Mucosa of descending colon (tissue), 3 donors: ENCODE data around the gene DNAJC3. TPM values are rescaled to one million over a fixed set of nuclear protein-coding genes. Genes with fewer than 3 reads are reported as not detected.
"Not testable (repeated sequence)": the region's sequence is repeated elsewhere in the genome, so short reads cannot be mapped to it uniquely, and the experiment has no call there.

Experiments used
- ATAC-seq: fragments of 200-7000 bp; cut with Tn5 transposase; one replicate; pipeline ENCODE4 v1.9.1; 2020; ENCODE audit warnings: mild to moderate bottlenecking, moderate library complexity
- DNase-seq, 3 donors: peaks; one replicate each; pipeline ENCODE4 v3.0.0-alpha.2; 2020
- H3K36me3 ChIP-seq: fragments of 200-600 bp; one replicate; pipeline ENCODE4 v1.8.0; 2021; ENCODE audit warnings: low read depth, mild to moderate bottlenecking
- H3K4me1 ChIP-seq: fragments of 200-600 bp; one replicate; pipeline ENCODE4 v1.8.0; 2021; ENCODE audit warnings: low read depth, mild to moderate bottlenecking
- H3K4me3 ChIP-seq: fragments of 200-600 bp; one replicate; pipeline ENCODE4 v1.8.0; 2021; ENCODE audit warnings: mild to moderate bottlenecking
- H3K9me3 ChIP-seq: fragments of 200-600 bp; one replicate; pipeline ENCODE4 v1.8.0; 2021; ENCODE audit warnings: mild to moderate bottlenecking
- intact Hi-C, 2 donors: fragments of 100-400 bp; cut with DNase I in 1 of 2; cut with micrococcal nuclease in 1 of 2; formaldehyde crosslinking; loops; one replicate each; pipeline versions ENCODE4 v1.11.0 to v1.11.1; 2022; cut with DNase I, micrococcal nuclease
- total RNA-seq, 3 donors: library from RNA; stranded (reverse); fragmentation: NEBNext Ultra II Directional in 2 of 3; extraction: Animal tissue kit (Norgen Biotek cat#: 25700) in 2 of 3; gene quantifications; one replicate each; pipeline versions ENCODE4 v1.2.1 to v1.2.4, GENCODE V29; 2021 to 2023
- TF ChIP-seq, protein P1 (sequence below): fragments of 200-600 bp; IDR thresholded peaks from one replicate; pipeline ENCODE4 v1.8.0; 2022; ENCODE audit warnings: antibody characterized with exemption, mild to moderate bottlenecking
- donor health status: DM: no; HTN: no; CAD: no; lungs with moderate emphysema.
- donor health status: DM: no; HTN: no; CAD: no.
- donor health status: DM: no; HTN: yes; CAD: no.

The DNAJC3 gene
- total RNA-seq, 3 donors from 2014 or later: 48.6 to 60.5 (median 55.2) TPM

DNA sequence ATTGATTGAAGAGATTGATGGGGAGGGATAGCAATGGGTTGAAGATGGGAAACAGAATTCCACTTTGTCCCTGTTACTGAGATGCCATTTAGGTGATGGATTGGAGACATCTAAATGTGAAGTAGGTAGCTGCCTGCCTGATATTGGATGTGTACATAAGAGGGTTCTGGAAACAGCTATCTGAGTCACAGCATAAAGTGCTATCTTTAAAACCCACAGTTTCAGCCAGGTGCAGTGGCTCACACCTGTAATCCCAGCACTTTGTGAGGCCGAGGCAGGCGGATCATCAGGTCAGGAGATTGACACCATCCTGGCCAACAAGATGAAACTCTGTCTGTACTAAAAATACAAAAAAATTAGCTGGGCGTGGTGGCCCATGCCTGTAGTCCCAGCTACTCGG, 72.6 kb downstream of the DNAJC3 start:
- ATAC-seq (no peak), DNase-seq (no peak)
- Histone ChIP-seq H3K36me3 (no peaks in the 10 kb centered on the region), H3K4me3 (no peak overlapping the region), H3K4me1 (no peaks in the 10 kb centered on the region), H3K9me3 (no peaks in the 10 kb centered on the region)
- TF ChIP-seq, protein P1, sequence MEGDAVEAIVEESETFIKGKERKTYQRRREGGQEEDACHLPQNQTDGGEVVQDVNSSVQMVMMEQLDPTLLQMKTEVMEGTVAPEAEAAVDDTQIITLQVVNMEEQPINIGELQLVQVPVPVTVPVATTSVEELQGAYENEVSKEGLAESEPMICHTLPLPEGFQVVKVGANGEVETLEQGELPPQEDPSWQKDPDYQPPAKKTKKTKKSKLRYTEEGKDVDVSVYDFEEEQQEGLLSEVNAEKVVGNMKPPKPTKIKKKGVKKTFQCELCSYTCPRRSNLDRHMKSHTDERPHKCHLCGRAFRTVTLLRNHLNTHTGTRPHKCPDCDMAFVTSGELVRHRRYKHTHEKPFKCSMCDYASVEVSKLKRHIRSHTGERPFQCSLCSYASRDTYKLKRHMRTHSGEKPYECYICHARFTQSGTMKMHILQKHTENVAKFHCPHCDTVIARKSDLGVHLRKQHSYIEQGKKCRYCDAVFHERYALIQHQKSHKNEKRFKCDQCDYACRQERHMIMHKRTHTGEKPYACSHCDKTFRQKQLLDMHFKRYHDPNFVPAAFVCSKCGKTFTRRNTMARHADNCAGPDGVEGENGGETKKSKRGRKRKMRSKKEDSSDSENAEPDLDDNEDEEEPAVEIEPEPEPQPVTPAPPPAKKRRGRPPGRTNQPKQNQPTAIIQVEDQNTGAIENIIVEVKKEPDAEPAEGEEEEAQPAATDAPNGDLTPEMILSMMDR: no peak
- intact Hi-C loops: no loop called here

DNA sequence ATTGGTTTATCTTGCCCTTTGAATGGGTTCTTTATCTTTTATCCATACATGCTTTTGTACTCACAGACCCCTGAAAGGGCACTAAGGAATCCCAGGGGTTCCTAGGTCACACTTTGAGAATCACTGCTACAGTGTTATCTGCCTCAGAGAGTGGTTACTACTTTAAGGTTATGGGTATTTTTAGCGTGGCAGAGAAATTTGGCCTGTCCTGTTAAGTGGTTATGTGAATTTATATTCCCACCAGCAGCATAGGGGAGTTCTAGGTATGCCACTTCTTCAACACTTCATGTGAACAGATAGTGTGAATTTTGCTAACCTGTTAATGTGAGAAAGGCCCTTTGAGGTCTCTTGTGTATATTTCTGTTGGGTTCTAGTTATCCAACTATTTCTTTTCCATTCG, 75.7 kb downstream of the DNAJC3 start:
- H3K36me3 ChIP-seq: no peaks in the 10 kb centered on the region
- TF ChIP-seq, protein P1: no peak
- H3K4me1 ChIP-seq: no peaks in the 10 kb centered on the region
- no peaks in the 10 kb centered on the region for H3K9me3 ChIP-seq
- DNase-seq (no peak), ATAC-seq (no peak)
- intact Hi-C loops: no loop called here
- no peak overlapping the region for H3K4me3 ChIP-seq

DNA sequence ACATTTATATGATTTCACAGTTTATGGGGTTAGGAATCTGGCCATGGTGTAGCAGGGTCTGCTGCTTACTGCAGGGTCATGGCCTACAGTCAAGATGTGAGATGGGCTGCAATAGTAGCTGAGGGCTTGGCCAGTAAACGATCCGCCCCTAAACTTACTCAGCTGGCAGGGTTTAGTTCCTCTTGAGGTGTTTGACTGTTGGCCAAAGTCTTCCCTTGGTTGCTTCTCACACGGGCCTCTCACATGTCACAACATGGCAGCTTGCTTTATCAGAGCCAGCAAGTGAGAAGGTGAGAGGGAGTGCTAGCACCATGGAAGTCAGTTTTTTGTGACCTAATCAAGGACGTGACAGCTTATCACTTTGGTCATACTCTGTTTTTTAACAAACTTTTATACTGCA, 77.1 kb downstream of the DNAJC3 start:
- TF ChIP-seq, protein P1: no peak
- intact Hi-C loops: no loop called here
- ATAC-seq (no peak), DNase-seq (no peak)
- Histone ChIP-seq H3K36me3 (no peaks in the 10 kb centered on the region), H3K9me3 (no peaks in the 10 kb centered on the region), H3K4me1 (no peaks in the 10 kb centered on the region), H3K4me3 (no peak overlapping the region)

DNA sequence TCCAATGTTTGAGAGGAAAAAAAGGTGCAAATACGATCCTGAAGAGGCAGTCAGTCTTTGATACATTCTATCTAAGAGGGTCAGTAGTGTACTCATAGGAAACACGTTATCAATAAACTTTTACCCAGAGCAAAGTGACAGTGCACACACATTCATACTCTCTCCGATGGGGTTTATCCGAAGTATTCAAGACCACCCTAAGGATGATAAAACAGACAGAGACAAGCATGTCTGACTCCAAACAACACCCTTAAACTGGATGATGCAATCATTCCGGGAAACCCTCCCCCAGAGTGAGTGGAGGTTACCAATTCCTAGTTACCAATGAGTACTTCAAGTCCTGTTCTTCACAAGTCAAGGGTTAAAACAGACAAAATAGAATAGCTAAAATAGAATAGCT, 79.1 kb downstream of the DNAJC3 start:
- TF ChIP-seq, protein P1: no peak
- Histone ChIP-seq H3K36me3 (no peaks in the 10 kb centered on the region), H3K9me3 (no peaks in the 10 kb centered on the region), H3K4me1 (no peaks in the 10 kb centered on the region), H3K4me3 (no peak overlapping the region)
- intact Hi-C loops: no loop called here
- ATAC-seq (no peak), DNase-seq (no peak)

DNA sequence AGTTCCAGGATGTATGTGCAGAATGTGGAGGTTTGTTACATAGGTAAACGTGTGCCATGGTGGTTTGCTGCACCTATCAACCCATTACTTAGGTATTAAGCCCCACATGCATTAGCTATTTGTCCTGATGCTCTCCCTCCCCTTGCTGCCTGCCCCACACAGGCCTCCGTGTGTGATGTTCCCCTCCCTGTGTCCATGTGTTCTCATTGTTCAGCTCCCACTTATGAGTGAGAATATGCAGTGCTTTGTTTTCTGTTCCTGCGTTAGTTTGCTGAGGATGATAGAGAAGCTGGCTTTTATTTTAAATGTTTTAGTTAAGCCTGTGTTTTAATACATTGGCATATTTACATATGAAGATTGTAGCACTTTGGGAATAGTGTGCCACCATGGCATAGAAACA, 85.7 kb downstream of the DNAJC3 start:
- H3K4me3 ChIP-seq, DNase-seq, ATAC-seq, H3K9me3 ChIP-seq, H3K4me1 ChIP-seq, H3K36me3 ChIP-seq, intact Hi-C loops: not testable (repeated sequence)

DNA sequence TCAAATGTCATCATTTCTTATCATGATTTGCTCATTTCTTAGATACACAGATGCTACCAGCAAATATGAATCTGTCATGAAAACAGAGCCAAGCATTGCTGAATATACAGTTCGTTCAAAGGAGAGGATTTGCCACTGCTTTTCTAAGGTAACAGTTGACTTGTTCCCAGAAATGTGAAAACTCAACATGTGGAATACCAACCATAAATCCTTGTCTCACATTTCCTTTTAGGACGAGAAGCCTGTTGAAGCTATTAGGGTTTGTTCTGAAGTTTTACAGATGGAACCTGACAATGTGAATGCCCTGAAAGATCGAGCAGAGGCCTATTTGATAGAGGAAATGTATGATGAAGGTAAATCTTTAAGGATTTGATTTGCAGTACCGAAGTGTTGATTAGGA, 86.7 kb downstream of the DNAJC3 start:
- TF ChIP-seq, protein P1: no peak
- no peaks in the 10 kb centered on the region for H3K36me3 ChIP-seq

More for the DNA sequence above, 86.7 kb downstream of the DNAJC3 start:
- DNase-seq (no peak), ATAC-seq (no peak)
- intact Hi-C loops: no loop called here
- Histone ChIP-seq H3K4me1 (no peaks in the 10 kb centered on the region), H3K9me3 (no peaks in the 10 kb centered on the region), H3K4me3 (no peak overlapping the region)
